HL-60 (cell line): Measurements from ENCODE around the gene BCL11B.

Experiments
- GABPA ChIP-seq: IDR thresholded peaks from 2 replicates; pipeline ENCODE4 v1.6.1; 2012; ENCODE audit warnings: low read depth
- SPI1 ChIP-seq: IDR thresholded peaks from 2 replicates; pipeline ENCODE4 v1.6.1; 2012; ENCODE audit warnings: low read depth, mild to moderate bottlenecking, borderline replicate concordance
- TF ChIP-seq, protein P1 (sequence below): IDR thresholded peaks from one replicate; pipeline ENCODE4 v1.5.1; 2011; ENCODE audit warnings: low read length, control low read depth, inconsistent platforms; ENCODE audit not compliant: insufficient read depth
- TF ChIP-seq, protein P2 (sequence below): IDR thresholded peaks from 2 replicates; pipeline ENCODE4 v1.6.1; 2012; ENCODE audit warnings: low read depth; ENCODE audit not compliant: insufficient replicate concordance

DNA sequence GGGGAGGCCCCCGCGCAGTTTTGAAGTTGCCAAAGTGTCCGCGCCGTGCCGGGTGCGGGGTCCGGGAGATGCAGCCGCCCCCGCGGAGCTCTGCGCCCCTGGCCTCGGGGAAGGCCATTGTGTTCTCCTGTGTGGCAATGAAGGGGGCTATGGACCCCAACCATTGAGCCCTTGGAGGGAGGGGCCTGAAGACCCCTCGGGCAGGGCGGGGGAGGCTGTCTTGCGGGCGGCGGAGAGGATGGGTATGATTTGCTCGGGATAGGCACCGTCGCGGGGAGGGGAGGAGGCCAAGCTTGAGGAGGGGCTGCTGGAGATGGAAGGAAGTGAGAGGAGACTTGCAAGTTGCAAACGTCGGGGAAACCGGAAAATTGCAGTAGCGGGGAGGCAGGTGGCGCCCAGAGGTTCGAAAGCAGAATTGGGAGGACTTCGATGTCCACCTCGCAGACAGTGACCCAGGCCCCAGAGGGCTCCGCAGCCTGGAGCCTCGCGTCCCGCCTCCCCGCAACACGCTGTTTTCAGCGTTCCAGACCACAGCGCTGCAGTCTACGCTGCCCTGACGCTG lies 25.4 kb downstream of the BCL11B start:
- TF ChIP-seq, protein P1, sequence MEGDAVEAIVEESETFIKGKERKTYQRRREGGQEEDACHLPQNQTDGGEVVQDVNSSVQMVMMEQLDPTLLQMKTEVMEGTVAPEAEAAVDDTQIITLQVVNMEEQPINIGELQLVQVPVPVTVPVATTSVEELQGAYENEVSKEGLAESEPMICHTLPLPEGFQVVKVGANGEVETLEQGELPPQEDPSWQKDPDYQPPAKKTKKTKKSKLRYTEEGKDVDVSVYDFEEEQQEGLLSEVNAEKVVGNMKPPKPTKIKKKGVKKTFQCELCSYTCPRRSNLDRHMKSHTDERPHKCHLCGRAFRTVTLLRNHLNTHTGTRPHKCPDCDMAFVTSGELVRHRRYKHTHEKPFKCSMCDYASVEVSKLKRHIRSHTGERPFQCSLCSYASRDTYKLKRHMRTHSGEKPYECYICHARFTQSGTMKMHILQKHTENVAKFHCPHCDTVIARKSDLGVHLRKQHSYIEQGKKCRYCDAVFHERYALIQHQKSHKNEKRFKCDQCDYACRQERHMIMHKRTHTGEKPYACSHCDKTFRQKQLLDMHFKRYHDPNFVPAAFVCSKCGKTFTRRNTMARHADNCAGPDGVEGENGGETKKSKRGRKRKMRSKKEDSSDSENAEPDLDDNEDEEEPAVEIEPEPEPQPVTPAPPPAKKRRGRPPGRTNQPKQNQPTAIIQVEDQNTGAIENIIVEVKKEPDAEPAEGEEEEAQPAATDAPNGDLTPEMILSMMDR: no peak
- TF ChIP-seq GABPA: no peak
- TF ChIP-seq, protein P2, sequence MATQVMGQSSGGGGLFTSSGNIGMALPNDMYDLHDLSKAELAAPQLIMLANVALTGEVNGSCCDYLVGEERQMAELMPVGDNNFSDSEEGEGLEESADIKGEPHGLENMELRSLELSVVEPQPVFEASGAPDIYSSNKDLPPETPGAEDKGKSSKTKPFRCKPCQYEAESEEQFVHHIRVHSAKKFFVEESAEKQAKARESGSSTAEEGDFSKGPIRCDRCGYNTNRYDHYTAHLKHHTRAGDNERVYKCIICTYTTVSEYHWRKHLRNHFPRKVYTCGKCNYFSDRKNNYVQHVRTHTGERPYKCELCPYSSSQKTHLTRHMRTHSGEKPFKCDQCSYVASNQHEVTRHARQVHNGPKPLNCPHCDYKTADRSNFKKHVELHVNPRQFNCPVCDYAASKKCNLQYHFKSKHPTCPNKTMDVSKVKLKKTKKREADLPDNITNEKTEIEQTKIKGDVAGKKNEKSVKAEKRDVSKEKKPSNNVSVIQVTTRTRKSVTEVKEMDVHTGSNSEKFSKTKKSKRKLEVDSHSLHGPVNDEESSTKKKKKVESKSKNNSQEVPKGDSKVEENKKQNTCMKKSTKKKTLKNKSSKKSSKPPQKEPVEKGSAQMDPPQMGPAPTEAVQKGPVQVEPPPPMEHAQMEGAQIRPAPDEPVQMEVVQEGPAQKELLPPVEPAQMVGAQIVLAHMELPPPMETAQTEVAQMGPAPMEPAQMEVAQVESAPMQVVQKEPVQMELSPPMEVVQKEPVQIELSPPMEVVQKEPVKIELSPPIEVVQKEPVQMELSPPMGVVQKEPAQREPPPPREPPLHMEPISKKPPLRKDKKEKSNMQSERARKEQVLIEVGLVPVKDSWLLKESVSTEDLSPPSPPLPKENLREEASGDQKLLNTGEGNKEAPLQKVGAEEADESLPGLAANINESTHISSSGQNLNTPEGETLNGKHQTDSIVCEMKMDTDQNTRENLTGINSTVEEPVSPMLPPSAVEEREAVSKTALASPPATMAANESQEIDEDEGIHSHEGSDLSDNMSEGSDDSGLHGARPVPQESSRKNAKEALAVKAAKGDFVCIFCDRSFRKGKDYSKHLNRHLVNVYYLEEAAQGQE: no peak
- TF ChIP-seq SPI1: no peak
